Measurements from ENCODE around the gene CDK5RAP3. TPM values are rescaled to one million over a fixed set of nuclear protein-coding genes. Genes with fewer than 3 reads are reported as not detected.

Gene CDK5RAP3
- total RNA-seq, 1 experiment from 2014 or later: 255 TPM

- Histone ChIP-seq H4K20me1 (ENCODE audit: insufficient read depth) (no peaks in the 10 kb centered on the region), H3K27ac (ENCODE audit: low read depth, low read length) (no peak overlapping the region), H3K9ac (ENCODE audit: low read length) (no peak overlapping the region), H3K9me2 (ENCODE audit: insufficient read depth) (no peaks in the 10 kb centered on the region), H3K27me3 (ENCODE audit: insufficient read depth, low read length) (no peaks in the 10 kb centered on the region), H3K36me3 (ENCODE audit: control insufficient read depth in 1 of 2, insufficient read depth in 2 of 2, low read length in 2 of 2) (peaks cover 38 to 39% of the 10 kb centered on the region in 2 experiments), H3K4me2 (ENCODE audit: low read length) (no peak overlapping the region), H3K79me2 (ENCODE audit: insufficient read depth, low read length) (no peaks in the 10 kb centered on the region), H2AFZ (ENCODE audit: low read depth, low read length, poor library complexity, severe bottlenecking) (no peak overlapping the region), H3K4me3 (replicated peaks in 1 of 2; ENCODE audit: low read depth in 1 of 2, low read length in 2 of 2) (no peak overlapping the region), H3K9me3 (ENCODE audit: control insufficient read depth in 1 of 2, insufficient read depth in 1 of 2, low read depth in 1 of 2, low read length in 2 of 2) (no peaks in the 10 kb centered on the region), H3K4me1 (ENCODE audit: control insufficient read depth in 1 of 2, insufficient read depth in 2 of 2, low read length in 2 of 2) (no peaks in the 10 kb centered on the region)
- intact Hi-C loops (cut with micrococcal nuclease): no loop called here
- ChIA-PET CTCF (no interaction called here), RAD21 (ENCODE audit: low non-redundant PET in 1 of 2, low total read pairs in 2 of 2, uncharacterized antibody in 2 of 2, unreplicated experiment in 2 of 2) (no interaction called here), POLR2A (interaction anchor here (1.4 kb wide), 1 partner anchor 13 kb away, joined by 4 read pairs; no protein-coding TSS in a partner anchor)
- DNase-seq (ENCODE audit: low read depth, low spot score): no peak
- BruUV-seq (replicated peaks): no TSS peak
- TF ChIP-seq CEBPB (IDR thresholded peaks at IDR 0.05; ENCODE audit: low read depth): no peak
- ATAC-seq: no peak
Observed at GRCh38 chr17:47983492-47984223, 12.7 kb downstream of the CDK5RAP3 start.

GRCh38 chr17:47986520-47986919, 15.6 kb downstream of the CDK5RAP3 start:
- H4K20me1 ChIP-seq (ENCODE audit: insufficient read depth): no peaks in the 10 kb centered on the region
- no peaks in the 10 kb centered on the region for H3K9me3 ChIP-seq (ENCODE audit: control insufficient read depth in 1 of 2, insufficient read depth in 1 of 2, low read depth in 1 of 2, low read length in 2 of 2)
- no peak overlapping the region for H3K4me3 ChIP-seq (replicated peaks in 1 of 2; ENCODE audit: low read depth in 1 of 2, low read length in 2 of 2)
- intact Hi-C loops (cut with micrococcal nuclease): no loop called here
- no peak overlapping the region for H3K27ac ChIP-seq (ENCODE audit: low read depth, low read length)
- no peak overlapping the region for H3K4me2 ChIP-seq (ENCODE audit: low read length)
- CTCF ChIA-PET: interaction anchor here (1.7 kb wide), 1 partner anchor 40 kb away, joined by 3 read pairs; no protein-coding TSS in a partner anchor
- ATAC-seq (no peak), DNase-seq (ENCODE audit: low read depth, low spot score) (no peak)
- BruUV-seq (replicated peaks): no TSS peak
- POLR2A ChIA-PET: no interaction called here
- H3K79me2 ChIP-seq (ENCODE audit: insufficient read depth, low read length): no peaks in the 10 kb centered on the region
- no peaks in the 10 kb centered on the region for H3K27me3 ChIP-seq (ENCODE audit: insufficient read depth, low read length)
- peaks cover 12 to 15% of the 10 kb centered on the region in 2 experiments; a peak in 3 of 4 replicates for H3K36me3 ChIP-seq (ENCODE audit: control insufficient read depth in 1 of 2, insufficient read depth in 2 of 2, low read length in 2 of 2)
- RAD21 ChIA-PET (ENCODE audit: low non-redundant PET in 1 of 2, low total read pairs in 2 of 2, uncharacterized antibody in 2 of 2, unreplicated experiment in 2 of 2): no interaction called here
- TF ChIP-seq CTCF (IDR thresholded peaks at IDR 0.05 in 2 of 3, conservative IDR thresholded peaks at IDR 0.05 in 1 of 3; ENCODE audit: borderline replicate concordance in 1 of 3, insufficient read depth in 1 of 3, low read depth in 2 of 3, low read length in 2 of 3) (no peak), RAD21 (IDR thresholded peaks at IDR 0.05; ENCODE audit: low read depth) (no peak), POLR2A (IDR thresholded peaks at IDR 0.05; ENCODE audit: borderline replicate concordance, extremely low read depth, insufficient read depth, insufficient read length) (no peak), JUND (IDR thresholded peaks at IDR 0.05) (no peak), MAX (IDR thresholded peaks at IDR 0.05) (no peak), REST (IDR thresholded peaks at IDR 0.05; ENCODE audit: low read depth) (no peak)
- H3K4me1 ChIP-seq (ENCODE audit: control insufficient read depth in 1 of 2, insufficient read depth in 2 of 2, low read length in 2 of 2): no peaks in the 10 kb centered on the region
- no peak overlapping the region for H2AFZ ChIP-seq (ENCODE audit: low read depth, low read length, poor library complexity, severe bottlenecking)
- H3K9ac ChIP-seq (ENCODE audit: low read length): no peak overlapping the region
- no peaks in the 10 kb centered on the region for H3K9me2 ChIP-seq (ENCODE audit: insufficient read depth)

All from HCT116 (cell line).